Activated naive CD4-positive, alpha-beta T cell treated with anti-CD3 and anti-CD28 coated beads for 36 hours (primary cell): ENCODE measurements around the gene PRRT4. TPM values are rescaled to one million over a fixed set of nuclear protein-coding genes. Genes with fewer than 3 reads are reported as not detected.

Experiments
- CTCF ChIA-PET: fragments of 350-600 bp; sonication (Branson Sonifier 250); formaldehyde crosslinking; loops from one replicate; lab custom pipeline; 2021; ENCODE audit warnings: antibody characterized with exemption; lab: Charles Lee
- DNase-seq: peaks from one replicate; pipeline ENCODE4 v3.0.0-alpha.2; 2020
- H3K27ac Mint-ChIP-seq: one replicate; pipeline ENCODE4 v1.8.0; 2021; ENCODE audit warnings: mild to moderate bottlenecking, mixed read lengths
- H3K27me3 Mint-ChIP-seq: one replicate; pipeline ENCODE4 v1.8.0; 2021; ENCODE audit warnings: low read depth, mixed read lengths
- H3K36me3 Mint-ChIP-seq: one replicate; pipeline ENCODE4 v1.8.0; 2021; ENCODE audit warnings: low read depth, mixed read lengths
- H3K4me1 Mint-ChIP-seq: one replicate; pipeline ENCODE4 v1.8.0; 2021; ENCODE audit warnings: low read depth, mixed read lengths
- H3K4me3 Mint-ChIP-seq: one replicate; pipeline ENCODE4 v1.8.0; 2021; ENCODE audit warnings: mild to moderate bottlenecking, moderate library complexity, mixed read lengths
- H3K9me3 Mint-ChIP-seq: one replicate; pipeline ENCODE4 v1.8.0; 2021; ENCODE audit warnings: mixed read lengths
- intact Hi-C: fragments of 100-400 bp; cut with micrococcal nuclease; formaldehyde crosslinking; loops from one replicate; pipeline ENCODE4 v1.15.1; 2023
- total RNA-seq, 2 experiments: library from RNA; stranded (reverse); gene quantifications; one replicate each; pipeline ENCODE4 v1.2.3, GENCODE V29; 2021

PRRT4 gene
- total RNA-seq, 2 experiments from 2014 or later = 0.40 TPM; not detected in 1

DNA sequence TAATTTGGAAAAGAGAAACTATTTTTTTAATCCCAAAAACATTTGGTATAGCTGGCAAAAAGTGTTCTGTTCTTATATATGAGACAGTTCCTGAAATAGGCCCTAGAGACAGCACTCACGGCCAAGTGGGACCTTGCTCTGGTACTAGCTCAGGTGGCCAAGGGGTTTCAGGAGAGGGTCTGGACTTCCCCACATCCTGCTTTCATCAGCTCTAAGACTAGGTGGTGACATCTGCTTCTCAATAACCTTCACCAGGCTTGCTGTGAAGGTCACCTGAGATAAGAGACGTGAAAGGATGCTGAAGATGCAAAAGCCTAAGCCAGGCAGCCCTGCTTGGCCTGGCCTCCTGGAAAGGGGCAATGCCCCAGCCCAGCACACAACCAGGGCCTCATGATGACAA lies 58.4 kb downstream of the PRRT4 start:
- H3K27me3 Mint-ChIP-seq = no peaks in the 10 kb centered on the region
- H3K9me3 Mint-ChIP-seq = no peaks in the 10 kb centered on the region
- CTCF ChIA-PET = interaction anchor here (0.8 kb wide), 1 partner anchor 16 kb away, joined by 3 read pairs; no protein-coding TSS in a partner anchor
- peaks cover 23% of the 10 kb centered on the region for H3K36me3 Mint-ChIP-seq
- no peak for DNase-seq
- no peak overlapping the region for H3K27ac Mint-ChIP-seq
- H3K4me3 Mint-ChIP-seq = no peak overlapping the region
- intact Hi-C loops = no loop called here
- H3K4me1 Mint-ChIP-seq = no peaks in the 10 kb centered on the region

DNA sequence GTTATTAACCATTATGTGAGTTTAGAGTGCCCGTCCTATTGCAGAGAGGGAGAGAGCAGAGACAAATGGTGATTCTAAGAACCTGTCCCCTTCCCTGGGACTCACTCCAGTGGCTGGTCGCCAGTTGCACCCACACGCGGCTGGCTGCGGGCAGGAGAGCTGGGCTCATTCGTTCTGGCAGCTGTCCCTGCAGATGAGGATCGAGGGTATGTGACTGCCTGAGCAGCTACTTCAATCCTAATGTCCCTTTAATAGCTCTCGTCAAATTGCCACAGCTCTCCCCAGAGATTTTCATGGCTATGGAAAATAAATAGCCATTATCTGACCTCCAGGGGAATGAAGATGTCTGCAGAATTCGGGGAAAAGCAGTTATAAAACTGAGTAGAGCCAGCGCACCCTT lies 59.4 kb downstream of the PRRT4 start:
- no peak overlapping the region for H3K4me3 Mint-ChIP-seq
- CTCF ChIA-PET = no interaction called here
- peaks cover 18% of the 10 kb centered on the region for H3K36me3 Mint-ChIP-seq
- no peak overlapping the region for H3K27ac Mint-ChIP-seq
- intact Hi-C loops = no loop called here
- no peaks in the 10 kb centered on the region for H3K9me3 Mint-ChIP-seq
- H3K27me3 Mint-ChIP-seq = no peaks in the 10 kb centered on the region
- DNase-seq = no peak
- H3K4me1 Mint-ChIP-seq = no peaks in the 10 kb centered on the region

Other genes starting within 250 kb of the PRRT4 start
- gene LEP, start 120.4 kb downstream of the PRRT4 start, total RNA-seq = not detected
- 10 to 100 TPM; 51.9 to 53.2 TPM for gene RBM28, start 17.8 kb downstream of the PRRT4 start, total RNA-seq
- 10 to 100 TPM; 44.3 to 45.9 TPM for gene IMPDH1, start 48.3 kb upstream of the PRRT4 start, total RNA-seq
- gene HILPDA, start 94.2 kb upstream of the PRRT4 start, total RNA-seq = 10 to 100 TPM; 12.4 to 13.6 TPM
- 10 to 100 TPM; 35.9 to 36.2 TPM for gene METTL2B, start 115.1 kb upstream of the PRRT4 start, total RNA-seq